Measurements from ENCODE around the gene SLC24A3. TPM values are rescaled to one million over a fixed set of nuclear protein-coding genes. Genes with fewer than 3 reads are reported as not detected.

The SLC24A3 gene
- total RNA-seq, 1 experiment from 2014 or later: 46.0 TPM

DNA sequence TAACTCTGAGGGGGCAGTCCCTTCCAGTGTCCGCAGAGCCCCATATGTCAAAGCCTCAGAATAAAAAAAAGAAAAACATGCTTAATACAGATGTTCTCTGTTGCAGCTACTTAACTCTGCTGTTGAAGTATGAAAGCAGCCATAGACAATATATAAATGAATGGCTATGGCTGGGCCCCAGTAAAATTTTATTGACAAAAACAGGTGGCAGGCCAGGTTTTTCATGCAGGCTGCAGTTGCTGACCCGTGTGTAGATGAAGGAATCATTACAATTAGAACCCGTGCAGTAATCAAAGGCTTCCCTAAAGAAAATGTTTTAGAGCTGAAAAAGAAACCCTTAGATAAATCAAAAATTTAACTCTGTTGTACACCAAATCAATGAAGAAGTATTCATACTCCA, 532.7 kb downstream of the SLC24A3 start:
- TF ChIP-seq, protein P1, sequence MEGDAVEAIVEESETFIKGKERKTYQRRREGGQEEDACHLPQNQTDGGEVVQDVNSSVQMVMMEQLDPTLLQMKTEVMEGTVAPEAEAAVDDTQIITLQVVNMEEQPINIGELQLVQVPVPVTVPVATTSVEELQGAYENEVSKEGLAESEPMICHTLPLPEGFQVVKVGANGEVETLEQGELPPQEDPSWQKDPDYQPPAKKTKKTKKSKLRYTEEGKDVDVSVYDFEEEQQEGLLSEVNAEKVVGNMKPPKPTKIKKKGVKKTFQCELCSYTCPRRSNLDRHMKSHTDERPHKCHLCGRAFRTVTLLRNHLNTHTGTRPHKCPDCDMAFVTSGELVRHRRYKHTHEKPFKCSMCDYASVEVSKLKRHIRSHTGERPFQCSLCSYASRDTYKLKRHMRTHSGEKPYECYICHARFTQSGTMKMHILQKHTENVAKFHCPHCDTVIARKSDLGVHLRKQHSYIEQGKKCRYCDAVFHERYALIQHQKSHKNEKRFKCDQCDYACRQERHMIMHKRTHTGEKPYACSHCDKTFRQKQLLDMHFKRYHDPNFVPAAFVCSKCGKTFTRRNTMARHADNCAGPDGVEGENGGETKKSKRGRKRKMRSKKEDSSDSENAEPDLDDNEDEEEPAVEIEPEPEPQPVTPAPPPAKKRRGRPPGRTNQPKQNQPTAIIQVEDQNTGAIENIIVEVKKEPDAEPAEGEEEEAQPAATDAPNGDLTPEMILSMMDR (conservative IDR thresholded peaks at IDR 0.05; ENCODE audit: low read depth, low read length): no peak
- TF ChIP-seq EZH2 (IDR thresholded peaks at IDR 0.05; ENCODE audit: borderline replicate concordance, low read depth, low read length, poor library complexity, severe bottlenecking): no peak
- BruUV-seq (replicated peaks): no TSS peak
- DNase-seq (ENCODE audit: low spot score): no peak
- Histone ChIP-seq H3K36me3 (ENCODE audit: insufficient read depth, low read length, poor library complexity, severe bottlenecking) (no peaks in the 10 kb centered on the region), H3K27me3 (replicated peaks; ENCODE audit: insufficient read depth, low read depth, low read length, poor library complexity) (no peaks in the 10 kb centered on the region), H3K9me3 (ENCODE audit: low read depth, low read length, poor library complexity, severe bottlenecking) (no peaks in the 10 kb centered on the region), H3K27ac (ENCODE audit: low read depth, low read length, poor library complexity, severe bottlenecking) (no peak overlapping the region), H3K4me3 (ENCODE audit: low read depth, low read length, poor library complexity, severe bottlenecking) (no peak overlapping the region), H3K4me1 (ENCODE audit: insufficient read depth, low read length, poor library complexity, severe bottlenecking) (peaks cover 35% of the 10 kb centered on the region)
- POLR2A ChIA-PET (ENCODE audit: low non-redundant PET): no interaction called here
- intact Hi-C loops (cut with micrococcal nuclease; ENCODE audit: unreplicated experiment): no loop called here
- CTCF ChIA-PET: no interaction called here

DNA sequence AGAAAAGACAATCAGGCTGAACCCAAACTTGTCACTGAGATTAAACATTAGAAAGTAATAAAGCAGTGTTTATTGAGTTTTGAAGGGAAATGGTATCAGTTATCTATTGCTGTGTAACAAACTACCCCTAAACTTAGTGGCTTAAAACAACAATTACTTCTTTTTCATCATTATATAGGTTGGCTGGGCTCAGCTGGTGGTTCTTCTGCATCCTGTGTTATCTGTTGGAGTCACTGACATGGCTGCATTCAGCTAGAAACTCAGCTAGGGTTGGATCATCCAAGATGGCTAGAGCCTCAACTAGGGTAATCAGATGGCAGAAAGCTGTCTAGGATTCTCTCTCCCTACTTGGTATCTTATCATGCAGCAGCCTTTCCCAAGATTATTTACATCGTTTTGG, 533.1 kb downstream of the SLC24A3 start:
- DNase-seq (ENCODE audit: low spot score): no peak
- Histone ChIP-seq H3K36me3 (ENCODE audit: insufficient read depth, low read length, poor library complexity, severe bottlenecking) (no peaks in the 10 kb centered on the region), H3K27me3 (replicated peaks; ENCODE audit: insufficient read depth, low read depth, low read length, poor library complexity) (no peaks in the 10 kb centered on the region), H3K4me1 (ENCODE audit: insufficient read depth, low read length, poor library complexity, severe bottlenecking) (peaks cover 40% of the 10 kb centered on the region), H3K27ac (ENCODE audit: low read depth, low read length, poor library complexity, severe bottlenecking) (no peak overlapping the region), H3K9me3 (ENCODE audit: low read depth, low read length, poor library complexity, severe bottlenecking) (no peaks in the 10 kb centered on the region), H3K4me3 (ENCODE audit: low read depth, low read length, poor library complexity, severe bottlenecking) (no peak overlapping the region)
- BruUV-seq (replicated peaks): no TSS peak
- ChIA-PET CTCF (no interaction called here), POLR2A (ENCODE audit: low non-redundant PET) (no interaction called here)
- intact Hi-C loops (cut with micrococcal nuclease; ENCODE audit: unreplicated experiment): no loop called here
- no peak for TF ChIP-seq EZH2 (IDR thresholded peaks at IDR 0.05; ENCODE audit: borderline replicate concordance, low read depth, low read length, poor library complexity, severe bottlenecking)
- TF ChIP-seq, protein P1 (conservative IDR thresholded peaks at IDR 0.05; ENCODE audit: low read depth, low read length): no peak

DNA sequence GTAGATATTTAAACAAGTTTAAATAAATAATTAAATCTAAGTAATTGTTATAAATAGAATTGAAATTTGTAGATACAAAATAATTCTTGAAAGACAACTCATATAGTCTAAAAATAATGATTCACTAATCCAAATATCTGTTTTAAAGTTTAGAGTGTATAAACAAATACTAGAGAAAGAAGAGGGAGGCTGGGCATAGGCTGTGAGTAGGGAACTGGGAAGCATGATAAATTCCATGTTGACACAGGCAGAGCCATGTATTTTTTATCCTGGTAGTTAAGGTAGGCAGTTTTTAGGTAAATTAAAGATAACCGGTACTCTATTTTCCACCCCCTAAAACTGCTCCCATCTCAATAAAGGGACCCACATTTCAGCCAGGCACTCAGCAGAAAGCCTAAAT, 534.0 kb downstream of the SLC24A3 start:
- TF ChIP-seq, protein P1 (conservative IDR thresholded peaks at IDR 0.05; ENCODE audit: low read depth, low read length): no peak
- TF ChIP-seq EZH2 (IDR thresholded peaks at IDR 0.05; ENCODE audit: borderline replicate concordance, low read depth, low read length, poor library complexity, severe bottlenecking): no peak
- ChIA-PET CTCF (no interaction called here), POLR2A (ENCODE audit: low non-redundant PET) (no interaction called here)
- no peak overlapping the region for H3K27ac ChIP-seq (ENCODE audit: low read depth, low read length, poor library complexity, severe bottlenecking)
- H3K27me3 ChIP-seq (replicated peaks; ENCODE audit: insufficient read depth, low read depth, low read length, poor library complexity): no peaks in the 10 kb centered on the region
- H3K36me3 ChIP-seq (ENCODE audit: insufficient read depth, low read length, poor library complexity, severe bottlenecking): no peaks in the 10 kb centered on the region
- no TSS peak for BruUV-seq (replicated peaks)
- no peak overlapping the region for H3K4me3 ChIP-seq (ENCODE audit: low read depth, low read length, poor library complexity, severe bottlenecking)
- no peak for DNase-seq (ENCODE audit: low spot score)
- intact Hi-C loops (cut with micrococcal nuclease; ENCODE audit: unreplicated experiment): no loop called here
- peaks cover 46% of the 10 kb centered on the region for H3K4me1 ChIP-seq (ENCODE audit: insufficient read depth, low read length, poor library complexity, severe bottlenecking)
- H3K9me3 ChIP-seq (ENCODE audit: low read depth, low read length, poor library complexity, severe bottlenecking): no peaks in the 10 kb centered on the region
